A673 (cell line): ENCODE measurements around the gene MALL.

Experiments used
- CTCF ChIP-seq: fragments of 300-800, 200-600 bp; sonication (generic); conservative IDR thresholded peaks from 2 replicates; pipeline ENCODE4 v1.5.1; 2017; ENCODE audit warnings: low read depth, mild to moderate bottlenecking, antibody characterized with exemption, low read length, moderate library complexity, mixed read lengths
- EZH2 ChIP-seq: fragments of 200-600 bp; sonication (generic); IDR thresholded peaks from 2 replicates; pipeline ENCODE4 v1.6.1; 2017; ENCODE audit warnings: borderline replicate concordance, low read depth, mild to moderate bottlenecking, mixed read lengths, antibody characterized with exemption, low read length; ENCODE audit not compliant: poor library complexity, severe bottlenecking

GRCh38 chr2:110143982-110144381 lies 28.4 kb upstream of the MALL start:
- TF ChIP-seq CTCF (no peak), EZH2 (no peak)
